Measurements from ENCODE around the gene GPC6.
A peak's percentile ranks its signal among the peaks of the same experiment; 100 is the strongest.

GPC6 gene

DNA sequence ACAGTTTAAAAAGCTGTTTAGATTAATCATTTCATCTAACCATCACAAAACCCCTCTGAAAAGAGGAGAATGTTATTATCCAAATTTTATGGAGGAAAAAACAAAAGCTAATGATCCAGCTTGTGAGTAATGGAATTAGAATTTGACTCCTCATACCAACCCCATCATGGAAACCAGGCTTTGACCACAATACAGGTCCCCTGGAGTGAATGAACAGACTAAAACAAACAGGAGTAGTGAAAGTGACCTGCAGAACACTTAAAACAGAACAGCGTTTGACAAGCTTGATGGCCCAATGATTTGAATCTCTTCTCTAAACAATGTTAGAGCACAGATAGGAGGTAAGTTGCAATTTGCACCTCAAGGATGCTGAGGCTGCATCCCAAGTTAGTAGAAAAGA, 1022.9 kb downstream of the GPC6 start:
- CTCF ChIA-PET: no interaction called here

DNA sequence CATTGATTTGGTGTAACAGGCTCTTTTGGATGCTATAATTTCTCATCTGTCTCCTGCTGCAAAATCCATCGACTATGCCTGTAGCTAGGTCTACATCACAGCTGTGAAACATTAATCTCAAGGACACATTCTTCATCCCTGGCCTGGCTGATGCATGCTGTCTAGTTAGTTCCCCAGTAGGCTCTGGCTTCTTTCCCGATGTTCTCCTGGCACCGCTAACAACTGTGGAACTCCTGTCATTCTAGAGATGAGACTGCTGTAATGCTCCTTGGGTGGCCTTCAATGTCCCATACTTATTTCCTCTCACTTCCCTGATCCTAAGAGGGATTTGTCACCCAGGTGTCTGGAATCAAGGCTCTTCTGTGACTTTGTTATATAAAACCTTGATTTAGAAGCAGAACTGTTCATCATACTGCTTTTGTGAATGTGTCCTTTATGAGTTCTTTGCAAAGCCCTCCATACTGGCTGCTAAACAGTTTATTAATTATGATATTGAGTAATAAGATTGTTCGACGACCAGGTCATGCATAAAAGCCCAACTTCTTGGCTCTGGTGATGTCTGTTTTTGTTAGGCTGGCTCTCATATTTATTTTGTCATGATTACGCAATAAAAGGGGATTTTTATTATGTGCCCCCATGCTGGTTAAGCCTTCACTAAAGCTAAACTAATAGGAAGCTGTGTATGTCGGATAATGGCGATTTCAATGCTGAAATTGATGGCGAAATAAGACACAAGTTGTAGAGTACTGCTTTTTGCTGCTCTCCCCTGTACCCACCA, 1025.4 kb downstream of the GPC6 start:
- CTCF ChIA-PET: no interaction called here
- Histone ChIP-seq H3K27ac (ENCODE audit: insufficient read depth in 1 of 2, low read depth in 1 of 2, low read length in 2 of 2, poor library complexity in 1 of 2, severe bottlenecking in 2 of 2) (no peak overlapping the region), H3K27me3 (replicated peaks in 2 of 5; ENCODE audit: control insufficient read depth in 4 of 5, insufficient read depth in 5 of 5, low read length in 4 of 5) (no peaks in the 10 kb centered on the region), H3K36me3 (ENCODE audit: control insufficient read depth in 4 of 4, insufficient read depth in 4 of 4, low read length in 3 of 4) (no peaks in the 10 kb centered on the region), H3K4me1 (ENCODE audit: control extremely low read depth in 1 of 4, control insufficient read depth in 4 of 4, insufficient read depth in 4 of 4, low read length in 3 of 4) (no peaks in the 10 kb centered on the region), H3K9me3 (ENCODE audit: control extremely low read depth in 1 of 5, control insufficient read depth in 4 of 5, insufficient read depth in 2 of 5, low read depth in 1 of 5, low read length in 4 of 5) (no peaks in the 10 kb centered on the region), H3K4me3 (ENCODE audit: control insufficient read depth in 1 of 7, extremely low read depth in 1 of 7, insufficient read depth in 4 of 7, low read depth in 2 of 7, low read length in 6 of 7) (no peak overlapping the region)
- POLR2A ChIA-PET: no interaction called here
- DNase-seq: no peak
- WGBS (ENCODE audit: insufficient coverage): 89% methylated on average over 6 of the region's 9 CpGs

More for the DNA sequence above, 1022.9 kb downstream of the GPC6 start:
- Histone ChIP-seq H3K27me3 (replicated peaks in 2 of 5; ENCODE audit: control insufficient read depth in 4 of 5, insufficient read depth in 5 of 5, low read length in 4 of 5) (no peaks in the 10 kb centered on the region), H3K36me3 (ENCODE audit: control insufficient read depth in 4 of 4, insufficient read depth in 4 of 4, low read length in 3 of 4) (no peaks in the 10 kb centered on the region), H3K4me3 (ENCODE audit: control insufficient read depth in 1 of 7, extremely low read depth in 1 of 7, insufficient read depth in 4 of 7, low read depth in 2 of 7, low read length in 6 of 7) (no peak overlapping the region), H3K4me1 (ENCODE audit: control extremely low read depth in 1 of 4, control insufficient read depth in 4 of 4, insufficient read depth in 4 of 4, low read length in 3 of 4) (no peaks in the 10 kb centered on the region), H3K27ac (ENCODE audit: insufficient read depth in 1 of 2, low read depth in 1 of 2, low read length in 2 of 2, poor library complexity in 1 of 2, severe bottlenecking in 2 of 2) (no peak overlapping the region), H3K9me3 (ENCODE audit: control extremely low read depth in 1 of 5, control insufficient read depth in 4 of 5, insufficient read depth in 2 of 5, low read depth in 1 of 5, low read length in 4 of 5) (peaks cover 0 to 6% (median 0%) of the 10 kb centered on the region in 5 experiments)
- no peak for DNase-seq
- 100% methylated on average over 1 of the region's 1 CpG for WGBS (ENCODE audit: insufficient coverage)
- POLR2A ChIA-PET: no interaction called here

- Histone ChIP-seq H3K4me1 (ENCODE audit: control extremely low read depth in 1 of 4, control insufficient read depth in 4 of 4, insufficient read depth in 4 of 4, low read length in 3 of 4) (no peaks in the 10 kb centered on the region), H3K27me3 (replicated peaks in 2 of 5; ENCODE audit: control insufficient read depth in 4 of 5, insufficient read depth in 5 of 5, low read length in 4 of 5) (no peaks in the 10 kb centered on the region), H3K4me3 (ENCODE audit: control insufficient read depth in 1 of 7, extremely low read depth in 1 of 7, insufficient read depth in 4 of 7, low read depth in 2 of 7, low read length in 6 of 7) (no peak overlapping the region), H3K27ac (ENCODE audit: insufficient read depth in 1 of 2, low read depth in 1 of 2, low read length in 2 of 2, poor library complexity in 1 of 2, severe bottlenecking in 2 of 2) (no peak overlapping the region), H3K9me3 (ENCODE audit: control extremely low read depth in 1 of 5, control insufficient read depth in 4 of 5, insufficient read depth in 2 of 5, low read depth in 1 of 5, low read length in 4 of 5) (no peaks in the 10 kb centered on the region), H3K36me3 (ENCODE audit: control insufficient read depth in 4 of 4, insufficient read depth in 4 of 4, low read length in 3 of 4) (no peaks in the 10 kb centered on the region)
- CTCF ChIA-PET: interaction anchor here (1.1 kb wide), 1 partner anchor 10 kb away, joined by 3 read pairs; no protein-coding TSS in a partner anchor
- no peak for DNase-seq
- POLR2A ChIA-PET: no interaction called here
Measured at GRCh38 chr13:94254737-94255136, 1028.1 kb downstream of the GPC6 start.

DNA sequence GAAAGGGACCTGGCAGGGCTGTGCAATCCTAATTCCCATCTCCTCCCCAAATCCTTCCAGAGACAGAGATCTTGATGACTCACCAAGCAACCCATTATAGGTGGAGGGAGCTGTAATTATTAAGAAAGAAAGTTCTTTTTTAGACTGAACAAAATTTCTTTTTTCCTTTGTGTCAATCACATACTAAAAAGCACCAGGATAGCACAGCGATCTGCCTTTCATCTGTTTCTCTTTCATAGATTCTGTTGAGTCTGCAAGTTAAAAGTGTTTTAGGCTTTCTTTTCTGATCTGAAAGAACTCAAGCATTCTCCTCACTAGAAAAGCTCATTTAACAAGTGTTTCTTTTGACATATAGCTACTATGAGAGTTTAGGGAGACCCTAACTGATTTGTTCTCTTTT, 1030.1 kb downstream of the GPC6 start:
- Histone ChIP-seq H3K4me1 (ENCODE audit: control extremely low read depth in 1 of 4, control insufficient read depth in 4 of 4, insufficient read depth in 4 of 4, low read length in 3 of 4) (peaks cover 0 to 3% (median 2%) of the 10 kb centered on the region in 4 experiments), H3K36me3 (ENCODE audit: control insufficient read depth in 4 of 4, insufficient read depth in 4 of 4, low read length in 3 of 4) (no peaks in the 10 kb centered on the region), H3K27me3 (replicated peaks in 2 of 5; ENCODE audit: control insufficient read depth in 4 of 5, insufficient read depth in 5 of 5, low read length in 4 of 5) (no peaks in the 10 kb centered on the region), H3K4me3 (ENCODE audit: control insufficient read depth in 1 of 7, extremely low read depth in 1 of 7, insufficient read depth in 4 of 7, low read depth in 2 of 7, low read length in 6 of 7) (no peak overlapping the region), H3K27ac (ENCODE audit: insufficient read depth in 1 of 2, low read depth in 1 of 2, low read length in 2 of 2, poor library complexity in 1 of 2, severe bottlenecking in 2 of 2) (no peak overlapping the region), H3K9me3 (ENCODE audit: control extremely low read depth in 1 of 5, control insufficient read depth in 4 of 5, insufficient read depth in 2 of 5, low read depth in 1 of 5, low read length in 4 of 5) (no peaks in the 10 kb centered on the region)
- ChIA-PET CTCF (no interaction called here), POLR2A (interaction anchor here (0.6 kb wide), 1 partner anchor 735 kb away, joined by 3 read pairs; no protein-coding TSS in a partner anchor)
- DNase-seq: no peak
- no CpG with 5 or more reads among the region's 1 CpG for WGBS (ENCODE audit: insufficient coverage)

DNA sequence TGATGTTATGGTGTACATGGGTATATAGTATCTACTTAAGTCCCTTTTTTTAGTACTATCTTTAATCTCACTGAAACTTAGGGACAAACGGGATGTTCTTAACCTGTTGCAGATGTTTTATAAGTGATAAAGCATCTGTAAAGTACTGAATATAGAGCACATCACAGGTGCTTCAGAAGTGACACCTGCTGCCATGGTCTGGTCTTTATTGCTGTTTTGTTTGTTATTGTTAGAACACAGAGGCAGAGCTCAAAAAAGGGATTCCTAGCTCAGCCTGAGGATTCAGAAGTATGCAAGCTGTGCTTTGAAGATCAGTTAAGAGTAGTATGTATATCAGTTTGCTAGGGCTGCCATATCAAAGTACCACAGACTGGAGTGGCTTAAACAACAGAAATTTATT, 1033.4 kb downstream of the GPC6 start:
- Histone ChIP-seq H3K4me3 (ENCODE audit: control insufficient read depth in 1 of 7, extremely low read depth in 1 of 7, insufficient read depth in 4 of 7, low read depth in 2 of 7, low read length in 6 of 7) (no peak overlapping the region), H3K27ac (ENCODE audit: insufficient read depth in 1 of 2, low read depth in 1 of 2, low read length in 2 of 2, poor library complexity in 1 of 2, severe bottlenecking in 2 of 2) (no peak overlapping the region), H3K27me3 (replicated peaks in 2 of 5; ENCODE audit: control insufficient read depth in 4 of 5, insufficient read depth in 5 of 5, low read length in 4 of 5) (no peaks in the 10 kb centered on the region), H3K9me3 (ENCODE audit: control extremely low read depth in 1 of 5, control insufficient read depth in 4 of 5, insufficient read depth in 2 of 5, low read depth in 1 of 5, low read length in 4 of 5) (no peaks in the 10 kb centered on the region), H3K4me1 (ENCODE audit: control extremely low read depth in 1 of 4, control insufficient read depth in 4 of 4, insufficient read depth in 4 of 4, low read length in 3 of 4) (peaks cover 0 to 3% (median 2%) of the 10 kb centered on the region in 4 experiments), H3K36me3 (ENCODE audit: control insufficient read depth in 4 of 4, insufficient read depth in 4 of 4, low read length in 3 of 4) (no peaks in the 10 kb centered on the region)
- POLR2A ChIA-PET: no interaction called here
- CTCF ChIA-PET: no interaction called here
- 100% methylated on average over 1 of the region's 1 CpG for WGBS (ENCODE audit: insufficient coverage)
- no peak for DNase-seq

DNA sequence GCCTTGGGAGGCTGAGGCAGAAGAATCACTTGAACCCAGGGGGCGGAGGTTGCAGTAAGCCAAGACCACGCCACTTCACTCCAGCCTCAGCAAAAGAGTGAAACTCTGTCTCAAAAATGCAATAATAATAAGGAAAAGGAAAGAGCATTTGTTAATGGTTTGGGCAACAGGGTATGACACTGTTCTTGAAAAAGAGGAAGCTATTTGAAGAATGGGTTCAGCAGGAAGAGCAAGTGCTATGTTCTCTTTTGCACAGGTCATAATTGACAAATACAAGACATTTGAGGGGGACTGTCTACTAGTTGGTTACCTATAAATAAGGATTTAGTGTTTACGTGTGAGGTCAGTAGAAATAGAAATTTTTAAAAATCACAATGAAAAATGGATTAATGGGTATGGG, 1034.6 kb downstream of the GPC6 start:
- ChIA-PET POLR2A (no interaction called here), CTCF (interaction anchor here (1.0 kb wide), 1 partner anchor 69 kb away, joined by 3 read pairs; no protein-coding TSS in a partner anchor)
- no peaks in the 10 kb centered on the region for H3K9me3 ChIP-seq (ENCODE audit: control extremely low read depth in 1 of 5, control insufficient read depth in 4 of 5, insufficient read depth in 2 of 5, low read depth in 1 of 5, low read length in 4 of 5)
- 100% methylated on average over 1 of the region's 3 CpGs for WGBS (ENCODE audit: insufficient coverage)
- H3K27me3 ChIP-seq (replicated peaks in 2 of 5; ENCODE audit: control insufficient read depth in 4 of 5, insufficient read depth in 5 of 5, low read length in 4 of 5): no peaks in the 10 kb centered on the region
- no peaks in the 10 kb centered on the region for H3K36me3 ChIP-seq (ENCODE audit: control insufficient read depth in 4 of 4, insufficient read depth in 4 of 4, low read length in 3 of 4)
- peak; percentile 4 to 49 (median 35) for DNase-seq
- peaks cover 0 to 6% (median 3%) of the 10 kb centered on the region in 4 experiments for H3K4me1 ChIP-seq (ENCODE audit: control extremely low read depth in 1 of 4, control insufficient read depth in 4 of 4, insufficient read depth in 4 of 4, low read length in 3 of 4)
- H3K27ac ChIP-seq (ENCODE audit: insufficient read depth in 1 of 2, low read depth in 1 of 2, low read length in 2 of 2, poor library complexity in 1 of 2, severe bottlenecking in 2 of 2): no peak overlapping the region
- no peak overlapping the region for H3K4me3 ChIP-seq (ENCODE audit: control insufficient read depth in 1 of 7, extremely low read depth in 1 of 7, insufficient read depth in 4 of 7, low read depth in 2 of 7, low read length in 6 of 7)

DNA sequence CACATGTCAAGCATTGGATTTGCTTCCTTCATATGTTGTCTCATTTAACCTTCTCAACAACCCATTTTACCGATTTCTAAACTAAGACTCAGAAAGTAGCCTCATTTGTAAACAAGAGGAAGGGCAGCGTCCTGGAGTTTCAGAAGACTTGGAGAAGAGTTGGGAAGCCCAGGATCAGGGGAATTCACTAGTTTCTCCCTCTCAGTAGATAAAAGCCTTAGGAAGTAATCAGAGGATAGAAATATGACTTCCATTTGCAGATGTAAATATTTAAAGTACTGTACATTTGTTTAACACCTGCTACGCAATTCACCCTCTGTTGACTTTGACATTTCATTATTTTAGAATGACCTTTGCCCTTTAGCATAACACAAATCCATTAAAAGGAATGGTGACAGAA, 1036.4 kb downstream of the GPC6 start:
- no peak overlapping the region for H3K4me3 ChIP-seq (ENCODE audit: control insufficient read depth in 1 of 7, extremely low read depth in 1 of 7, insufficient read depth in 4 of 7, low read depth in 2 of 7, low read length in 6 of 7)
- ChIA-PET CTCF (no interaction called here), POLR2A (no interaction called here)
- no peak overlapping the region for H3K27ac ChIP-seq (ENCODE audit: insufficient read depth in 1 of 2, low read depth in 1 of 2, low read length in 2 of 2, poor library complexity in 1 of 2, severe bottlenecking in 2 of 2)
- no peak for DNase-seq
- H3K36me3 ChIP-seq (ENCODE audit: control insufficient read depth in 4 of 4, insufficient read depth in 4 of 4, low read length in 3 of 4): no peaks in the 10 kb centered on the region
- 100% methylated on average over 1 of the region's 3 CpGs for WGBS (ENCODE audit: insufficient coverage)
- H3K4me1 ChIP-seq (ENCODE audit: control extremely low read depth in 1 of 4, control insufficient read depth in 4 of 4, insufficient read depth in 4 of 4, low read length in 3 of 4): peaks cover 0 to 6% (median 3%) of the 10 kb centered on the region in 4 experiments
- H3K27me3 ChIP-seq (replicated peaks in 2 of 5; ENCODE audit: control insufficient read depth in 4 of 5, insufficient read depth in 5 of 5, low read length in 4 of 5): no peaks in the 10 kb centered on the region
- no peaks in the 10 kb centered on the region for H3K9me3 ChIP-seq (ENCODE audit: control extremely low read depth in 1 of 5, control insufficient read depth in 4 of 5, insufficient read depth in 2 of 5, low read depth in 1 of 5, low read length in 4 of 5)

All from common myeloid progenitor, CD34-positive (primary cell).